ENCODE measurements around the gene ZNF83.
A peak's percentile ranks its signal among the peaks of the same experiment; 100 is the strongest.
"Not testable (repeated sequence)": the region's sequence is repeated elsewhere in the genome, so short reads cannot be mapped to it uniquely, and the experiment has no call there.

Gene ZNF83

DNA sequence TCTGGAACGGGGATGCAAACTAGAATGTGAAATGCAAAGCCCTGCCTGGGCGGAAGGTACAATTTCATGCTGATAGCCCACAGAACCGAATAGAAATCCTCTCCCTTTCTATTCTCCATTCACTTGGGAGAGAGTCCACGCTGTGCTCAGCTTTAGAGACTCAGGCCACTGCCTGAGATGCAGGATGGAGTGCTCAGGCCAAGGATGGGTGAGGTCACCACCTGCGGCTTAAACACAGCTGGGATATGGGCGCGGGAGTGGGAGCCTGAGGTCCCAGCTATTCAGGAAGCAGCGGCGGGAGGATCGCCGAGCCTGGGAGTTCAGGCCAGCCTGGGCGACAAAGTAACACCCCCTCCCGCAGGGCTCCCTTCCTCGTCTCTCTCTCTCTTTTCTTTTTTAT lies 446 bp upstream of the ZNF83 start:
- H3K4me3 ChIP-seq (replicated peaks; ENCODE audit: insufficient read depth, low read length) = peak overlapping the region; percentile 63
- no peak overlapping the region for H3K27ac ChIP-seq (replicated peaks)
- DNase-seq (ENCODE audit: low read depth in 1 of 2, low spot score in 1 of 2) = no peak
- TF ChIP-seq POLR2AphosphoS5 (IDR thresholded peaks at IDR 0.05; ENCODE audit: low read depth) (no peak), SPI1 (IDR thresholded peaks at IDR 0.05; ENCODE audit: borderline replicate concordance, low read depth) (no peak), GABPA (IDR thresholded peaks at IDR 0.05; ENCODE audit: low read depth) (no peak)
- TF ChIP-seq, protein P1, sequence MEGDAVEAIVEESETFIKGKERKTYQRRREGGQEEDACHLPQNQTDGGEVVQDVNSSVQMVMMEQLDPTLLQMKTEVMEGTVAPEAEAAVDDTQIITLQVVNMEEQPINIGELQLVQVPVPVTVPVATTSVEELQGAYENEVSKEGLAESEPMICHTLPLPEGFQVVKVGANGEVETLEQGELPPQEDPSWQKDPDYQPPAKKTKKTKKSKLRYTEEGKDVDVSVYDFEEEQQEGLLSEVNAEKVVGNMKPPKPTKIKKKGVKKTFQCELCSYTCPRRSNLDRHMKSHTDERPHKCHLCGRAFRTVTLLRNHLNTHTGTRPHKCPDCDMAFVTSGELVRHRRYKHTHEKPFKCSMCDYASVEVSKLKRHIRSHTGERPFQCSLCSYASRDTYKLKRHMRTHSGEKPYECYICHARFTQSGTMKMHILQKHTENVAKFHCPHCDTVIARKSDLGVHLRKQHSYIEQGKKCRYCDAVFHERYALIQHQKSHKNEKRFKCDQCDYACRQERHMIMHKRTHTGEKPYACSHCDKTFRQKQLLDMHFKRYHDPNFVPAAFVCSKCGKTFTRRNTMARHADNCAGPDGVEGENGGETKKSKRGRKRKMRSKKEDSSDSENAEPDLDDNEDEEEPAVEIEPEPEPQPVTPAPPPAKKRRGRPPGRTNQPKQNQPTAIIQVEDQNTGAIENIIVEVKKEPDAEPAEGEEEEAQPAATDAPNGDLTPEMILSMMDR (IDR thresholded peaks at IDR 0.05; ENCODE audit: insufficient read depth, low read length) = no peak
- TF ChIP-seq, protein P2, sequence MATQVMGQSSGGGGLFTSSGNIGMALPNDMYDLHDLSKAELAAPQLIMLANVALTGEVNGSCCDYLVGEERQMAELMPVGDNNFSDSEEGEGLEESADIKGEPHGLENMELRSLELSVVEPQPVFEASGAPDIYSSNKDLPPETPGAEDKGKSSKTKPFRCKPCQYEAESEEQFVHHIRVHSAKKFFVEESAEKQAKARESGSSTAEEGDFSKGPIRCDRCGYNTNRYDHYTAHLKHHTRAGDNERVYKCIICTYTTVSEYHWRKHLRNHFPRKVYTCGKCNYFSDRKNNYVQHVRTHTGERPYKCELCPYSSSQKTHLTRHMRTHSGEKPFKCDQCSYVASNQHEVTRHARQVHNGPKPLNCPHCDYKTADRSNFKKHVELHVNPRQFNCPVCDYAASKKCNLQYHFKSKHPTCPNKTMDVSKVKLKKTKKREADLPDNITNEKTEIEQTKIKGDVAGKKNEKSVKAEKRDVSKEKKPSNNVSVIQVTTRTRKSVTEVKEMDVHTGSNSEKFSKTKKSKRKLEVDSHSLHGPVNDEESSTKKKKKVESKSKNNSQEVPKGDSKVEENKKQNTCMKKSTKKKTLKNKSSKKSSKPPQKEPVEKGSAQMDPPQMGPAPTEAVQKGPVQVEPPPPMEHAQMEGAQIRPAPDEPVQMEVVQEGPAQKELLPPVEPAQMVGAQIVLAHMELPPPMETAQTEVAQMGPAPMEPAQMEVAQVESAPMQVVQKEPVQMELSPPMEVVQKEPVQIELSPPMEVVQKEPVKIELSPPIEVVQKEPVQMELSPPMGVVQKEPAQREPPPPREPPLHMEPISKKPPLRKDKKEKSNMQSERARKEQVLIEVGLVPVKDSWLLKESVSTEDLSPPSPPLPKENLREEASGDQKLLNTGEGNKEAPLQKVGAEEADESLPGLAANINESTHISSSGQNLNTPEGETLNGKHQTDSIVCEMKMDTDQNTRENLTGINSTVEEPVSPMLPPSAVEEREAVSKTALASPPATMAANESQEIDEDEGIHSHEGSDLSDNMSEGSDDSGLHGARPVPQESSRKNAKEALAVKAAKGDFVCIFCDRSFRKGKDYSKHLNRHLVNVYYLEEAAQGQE (IDR thresholded peaks at IDR 0.05; ENCODE audit: insufficient replicate concordance, low read depth) = no peak
- no peaks in the 10 kb centered on the region for H3K27me3 ChIP-seq (ENCODE audit: insufficient read depth, poor library complexity, severe bottlenecking)

DNA sequence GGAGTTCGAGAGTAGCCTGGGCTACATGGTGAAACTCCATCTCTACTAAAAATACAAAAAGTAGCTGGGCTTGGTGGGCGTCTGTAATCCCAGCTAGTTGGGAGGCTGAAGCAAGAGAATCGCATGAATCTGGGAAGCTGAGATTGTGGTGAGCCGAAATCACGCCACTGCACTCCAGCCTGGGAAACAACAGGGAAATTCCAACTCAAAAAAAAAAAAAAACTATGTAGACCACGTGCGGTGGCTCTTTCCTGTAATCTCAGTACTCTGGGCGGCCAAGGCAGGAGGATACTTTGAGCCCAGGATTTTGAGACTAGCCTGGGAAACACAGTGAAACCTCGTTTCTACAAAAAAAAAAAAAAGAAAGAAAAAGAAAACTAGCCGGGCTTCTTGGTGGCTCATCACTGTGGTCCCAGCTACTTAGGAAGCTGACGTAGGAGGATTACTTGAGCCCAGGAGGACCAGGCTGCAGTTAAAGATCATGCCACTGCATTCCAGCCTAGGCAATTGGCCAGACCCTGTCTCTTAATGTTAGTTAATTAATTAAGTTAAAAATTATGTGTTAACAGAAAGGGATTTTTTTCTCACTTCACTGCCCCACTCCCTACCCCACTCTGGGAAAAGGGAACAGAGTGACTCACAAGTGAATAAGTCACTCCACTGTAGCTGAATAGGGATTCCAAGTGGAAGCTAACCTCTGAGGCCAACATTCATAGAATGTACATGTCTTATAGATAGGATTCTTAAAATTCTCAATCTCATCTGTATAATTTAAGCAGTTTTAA lies 2.2 kb downstream of the ZNF83 start:
- Histone ChIP-seq H3K27ac (replicated peaks) (no peak overlapping the region), H3K4me3 (replicated peaks; ENCODE audit: insufficient read depth, low read length) (no peak overlapping the region), H3K27me3 (ENCODE audit: insufficient read depth, poor library complexity, severe bottlenecking) (no peaks in the 10 kb centered on the region)
- no peak for DNase-seq (ENCODE audit: low read depth in 1 of 2, low spot score in 1 of 2)
- TF ChIP-seq POLR2AphosphoS5 (IDR thresholded peaks at IDR 0.05; ENCODE audit: low read depth) (no peak), SPI1 (IDR thresholded peaks at IDR 0.05; ENCODE audit: borderline replicate concordance, low read depth) (no peak), GABPA (IDR thresholded peaks at IDR 0.05; ENCODE audit: low read depth) (no peak)
- TF ChIP-seq, protein P2 (IDR thresholded peaks at IDR 0.05; ENCODE audit: insufficient replicate concordance, low read depth) = no peak
- TF ChIP-seq, protein P1 (IDR thresholded peaks at IDR 0.05; ENCODE audit: insufficient read depth, low read length) = no peak

DNA sequence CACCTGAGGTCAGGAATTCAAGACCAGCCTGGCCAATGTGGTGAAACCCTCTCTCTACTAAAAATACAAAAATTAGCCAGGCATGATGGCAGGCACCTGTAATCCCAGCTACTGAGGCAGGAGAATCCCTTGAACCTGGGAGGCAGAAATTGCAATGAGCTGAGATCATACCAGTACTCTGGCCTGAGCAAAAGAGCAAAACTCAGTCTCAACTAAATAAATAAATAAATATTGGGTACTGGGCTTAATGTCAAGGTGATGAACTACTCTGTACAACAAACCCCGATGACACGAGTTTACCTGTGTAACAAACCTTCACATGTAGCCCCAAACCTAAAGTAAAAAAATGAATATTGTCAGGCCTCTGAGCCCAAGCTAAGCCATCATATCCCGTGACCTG lies 10.7 kb downstream of the ZNF83 start:
- not testable (repeated sequence) for H3K4me3 ChIP-seq (replicated peaks; ENCODE audit: insufficient read depth, low read length); DNase-seq (ENCODE audit: low read depth in 1 of 2, low spot score in 1 of 2); H3K27ac ChIP-seq (replicated peaks); H3K27me3 ChIP-seq (ENCODE audit: insufficient read depth, poor library complexity, severe bottlenecking)

DNA sequence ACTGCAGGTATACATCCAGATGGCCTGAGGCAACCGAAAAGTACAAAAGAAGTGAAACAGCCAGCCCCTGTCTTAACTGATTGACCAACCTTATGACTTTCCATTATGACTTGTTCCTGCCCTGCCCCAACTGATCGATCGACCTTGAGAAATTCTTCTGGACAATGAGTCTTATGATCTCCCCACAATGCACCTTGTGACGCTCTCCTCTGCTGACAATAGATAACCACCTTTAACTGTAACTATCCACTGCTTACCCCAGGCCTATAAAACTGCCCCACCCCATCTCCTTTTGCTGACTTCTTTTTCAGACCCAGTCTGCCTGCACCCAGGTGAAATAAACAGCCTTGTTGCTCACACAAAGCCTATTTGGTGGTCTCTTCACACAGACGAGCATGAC lies 11.2 kb downstream of the ZNF83 start:
- H3K27ac ChIP-seq (replicated peaks) = no peak overlapping the region
- TF ChIP-seq, protein P2 (IDR thresholded peaks at IDR 0.05; ENCODE audit: insufficient replicate concordance, low read depth) = no peak
- TF ChIP-seq SPI1 (IDR thresholded peaks at IDR 0.05; ENCODE audit: borderline replicate concordance, low read depth) = no peak
- DNase-seq (ENCODE audit: low read depth in 1 of 2, low spot score in 1 of 2) = no peak
- H3K4me3 ChIP-seq (replicated peaks; ENCODE audit: insufficient read depth, low read length) = no peak overlapping the region
- no peaks in the 10 kb centered on the region for H3K27me3 ChIP-seq (ENCODE audit: insufficient read depth, poor library complexity, severe bottlenecking)
